Brain microvascular endothelial cell (primary cell): ENCODE measurements around the gene SHANK3.

Experiments used
- DNase-seq: peaks from one replicate; pipeline ENCODE4 v3.0.0-alpha.2; 2020
- H3K27ac ChIP-seq: fragments of 250-450 bp; sonication (Bioruptor Pico); 2 replicates; pipeline ENCODE4 v1.5.1; 2020; ENCODE audit warnings: mild to moderate bottlenecking, moderate library complexity
- H3K27me3 ChIP-seq: fragments of 250-450 bp; sonication (Bioruptor Pico); replicated peaks from 2 replicates; pipeline ENCODE4 v1.5.1; 2020; ENCODE audit warnings: mild to moderate bottlenecking
- H3K36me3 ChIP-seq: fragments of 250-450 bp; sonication (Bioruptor Pico); replicated peaks from 2 replicates; pipeline ENCODE4 v1.5.1; 2020; ENCODE audit warnings: mild to moderate bottlenecking
- H3K4me3 ChIP-seq: 2 replicates; pipeline ENCODE4 v1.5.1; 2011; ENCODE audit warnings: low read depth, mild to moderate bottlenecking, control low read depth, low read length, moderate library complexity
- CTCF ChIP-seq: IDR thresholded peaks from 2 replicates; pipeline ENCODE4 v1.5.1; 2011; ENCODE audit warnings: low read depth, mild to moderate bottlenecking, moderate library complexity, low read length, control low read depth, inconsistent platforms; ENCODE audit errors: missing control alignments
- in situ Hi-C: cut with HindIII; loops from 2 replicates; pipeline ENCODE4 v1.10.0; 2017; ENCODE audit warnings: low sequenced_read_pairs, low pct_ligation_motif_present

SHANK3 gene

GRCh38 chr22:50691521-50691920 lies 18.9 kb downstream of the SHANK3 start:
- no peak overlapping the region for H3K27ac ChIP-seq
- no peak overlapping the region for H3K4me3 ChIP-seq
- no peaks in the 10 kb centered on the region for H3K36me3 ChIP-seq
- DNase-seq: peak; percentile 40
- no peaks in the 10 kb centered on the region for H3K27me3 ChIP-seq
- in situ Hi-C loops: no loop called here
- TF ChIP-seq CTCF: peak; percentile 69

GRCh38 chr22:50693462-50693861 lies 20.8 kb downstream of the SHANK3 start:
- in situ Hi-C loops: no loop called here
- no peak for TF ChIP-seq CTCF
- no peak for DNase-seq
- no peak overlapping the region for H3K27ac ChIP-seq
- no peaks in the 10 kb centered on the region for H3K27me3 ChIP-seq
- no peaks in the 10 kb centered on the region for H3K36me3 ChIP-seq
- no peak overlapping the region for H3K4me3 ChIP-seq

- in situ Hi-C loops: no loop called here
- no peaks in the 10 kb centered on the region for H3K27me3 ChIP-seq
- no peak overlapping the region for H3K4me3 ChIP-seq
- no peaks in the 10 kb centered on the region for H3K36me3 ChIP-seq
- no peak overlapping the region for H3K27ac ChIP-seq
- DNase-seq: no peak
- no peak for TF ChIP-seq CTCF
Observed at GRCh38 chr22:50694099-50694605, 21.5 kb downstream of the SHANK3 start.

GRCh38 chr22:50694766-50695420 lies 22.3 kb downstream of the SHANK3 start:
- Histone ChIP-seq H3K36me3 (no peaks in the 10 kb centered on the region), H3K27ac (no peak overlapping the region), H3K27me3 (no peaks in the 10 kb centered on the region), H3K4me3 (no peak overlapping the region)
- in situ Hi-C loops: no loop called here
- no peak for DNase-seq
- no peak for TF ChIP-seq CTCF

- in situ Hi-C loops: no loop called here
- no peak for DNase-seq
- no peak overlapping the region for H3K27ac ChIP-seq
Observed at GRCh38 chr22:50695421-50696250, 23.0 kb downstream of the SHANK3 start.

More at GRCh38 chr22:50695421-50696250, 23.0 kb downstream of the SHANK3 start:
- H3K4me3 ChIP-seq: no peak overlapping the region
- H3K36me3 ChIP-seq: no peaks in the 10 kb centered on the region
- no peaks in the 10 kb centered on the region for H3K27me3 ChIP-seq
- TF ChIP-seq CTCF: no peak
